GM18511 (cell line): ENCODE results near the gene DCAF11.

Source experiments
- ATAC-seq: cut with Tn5 transposase; IDR thresholded peaks from one replicate; pipeline ENCODE4 v1.9.1; 2021; ENCODE audit warnings: mild to moderate bottlenecking, moderate library complexity; ENCODE audit not compliant: unreplicated experiment

DCAF11 gene

GRCh38 chr14:24136684-24137528 lies 22.3 kb downstream of the DCAF11 start:
- no peak for ATAC-seq

- ATAC-seq: no peak
Observed at GRCh38 chr14:24137529-24138395, 23.2 kb downstream of the DCAF11 start.

DNA sequence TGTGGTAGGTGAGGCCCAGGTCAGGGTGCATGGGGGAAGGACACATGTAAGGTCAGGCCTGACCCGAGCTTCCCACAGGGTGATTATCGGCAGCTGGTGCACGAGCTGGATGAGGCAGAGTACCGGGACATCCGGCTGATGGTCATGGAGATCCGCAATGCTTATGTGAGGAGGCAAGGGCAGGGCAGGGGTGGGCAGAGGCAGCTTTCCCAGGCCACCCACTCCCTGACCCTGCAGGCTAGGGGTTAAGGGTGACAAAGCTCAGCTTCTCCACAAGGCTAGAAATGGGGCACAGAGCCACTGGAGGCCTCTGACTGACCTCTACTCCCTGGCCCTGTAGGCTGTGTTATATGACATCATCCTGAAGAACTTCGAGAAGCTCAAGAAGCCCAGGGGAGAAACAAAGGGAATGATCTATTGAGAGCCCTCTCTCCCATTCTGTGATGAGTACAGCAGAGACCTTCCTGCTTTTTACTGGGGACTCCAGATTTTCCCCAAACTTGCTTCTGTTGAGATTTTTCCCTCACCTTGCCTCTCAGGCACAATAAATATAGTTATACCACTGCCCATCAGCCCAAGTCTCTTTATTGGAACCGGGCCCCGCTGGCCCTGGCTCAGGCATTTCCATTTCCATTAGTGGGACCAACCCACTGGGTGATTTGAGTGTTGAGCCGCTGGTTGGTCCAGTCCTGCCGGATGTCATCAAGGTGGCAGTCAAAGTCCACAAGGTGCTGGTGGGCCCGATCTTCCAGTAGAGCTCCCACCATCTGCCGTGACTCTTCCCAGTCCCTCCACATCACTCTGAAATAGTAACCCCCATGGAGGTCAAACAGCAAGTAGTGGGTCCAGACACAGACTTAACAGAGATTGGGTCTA lies 24.1 kb downstream of the DCAF11 start:
- ATAC-seq: no peak

DNA sequence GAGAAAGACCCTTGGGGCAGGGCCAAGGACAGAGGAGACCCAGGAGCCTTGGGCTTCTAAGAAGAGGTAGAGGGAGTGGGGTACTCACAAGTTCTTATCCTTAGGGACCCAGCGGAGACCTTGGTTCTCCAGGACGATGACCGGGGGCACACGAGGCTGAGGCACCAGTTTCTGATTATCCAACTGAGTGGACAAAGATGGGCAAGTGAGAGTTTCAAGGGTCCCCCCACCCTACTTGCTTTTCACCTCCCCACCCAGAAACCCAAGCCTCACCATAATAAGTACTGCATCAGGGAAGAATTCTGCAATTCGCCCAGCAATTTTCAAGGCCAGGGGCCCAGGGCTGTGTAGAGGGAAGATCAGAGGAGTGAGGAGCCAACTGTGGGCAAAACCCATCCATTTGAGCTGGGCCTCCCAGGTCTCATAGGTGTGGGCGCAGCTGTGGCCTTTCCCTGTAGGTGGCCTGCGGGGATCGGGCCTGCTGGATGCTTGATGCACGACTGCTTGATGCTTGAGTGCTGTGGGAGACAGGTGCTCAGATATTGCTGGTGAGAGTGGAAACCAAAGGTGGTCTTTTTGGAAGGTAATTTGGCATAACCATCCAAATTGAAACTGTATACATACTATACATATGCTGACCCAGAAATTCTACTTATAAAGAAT lies 24.8 kb downstream of the DCAF11 start:
- ATAC-seq: no peak

DNA sequence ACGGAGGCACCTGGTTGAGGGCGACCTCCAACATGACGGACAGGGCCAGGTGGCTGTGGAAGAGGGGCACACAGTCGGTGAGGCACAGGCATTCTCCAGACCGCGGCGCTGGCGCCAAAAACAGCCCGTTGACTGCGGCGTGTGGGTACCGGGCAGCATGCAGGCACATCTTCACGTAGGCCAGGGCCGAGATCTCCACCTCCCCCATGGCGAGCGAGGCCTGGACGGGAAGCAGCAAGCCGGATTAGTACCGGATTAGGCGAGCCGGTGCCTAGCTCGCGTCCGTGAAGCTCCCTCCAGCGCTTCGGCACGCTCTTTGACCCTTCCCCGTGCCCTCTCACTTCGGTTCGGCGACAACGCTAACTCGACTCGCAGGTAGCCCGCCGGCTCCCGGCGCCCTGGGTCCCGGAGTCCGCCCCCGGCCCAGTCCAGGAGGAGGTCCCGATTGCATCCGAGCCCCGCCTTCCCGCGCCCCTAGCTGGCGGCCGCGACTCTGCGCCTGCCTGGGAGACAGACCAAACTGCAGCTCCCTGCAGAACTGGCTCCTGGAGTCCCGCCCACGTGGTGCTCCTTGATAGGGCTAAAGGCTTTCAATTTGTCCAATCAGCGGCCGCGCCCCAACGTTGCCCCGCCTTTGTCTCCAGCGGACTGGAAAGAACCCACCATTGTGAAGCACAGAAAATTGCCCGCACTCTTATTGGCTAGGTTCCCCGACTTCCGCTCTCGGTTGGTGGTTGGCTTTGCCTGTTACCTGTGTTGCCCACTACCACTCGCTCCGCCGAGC lies 26.7 kb downstream of the DCAF11 start, which contains the start of gene EMC9:
Gene EMC9 (minus strand): TSS at position 495 of the 784 bp plus-strand sequence. CDS start 287 bp downstream, at position 208.
- peak; percentile 88 for ATAC-seq

DNA sequence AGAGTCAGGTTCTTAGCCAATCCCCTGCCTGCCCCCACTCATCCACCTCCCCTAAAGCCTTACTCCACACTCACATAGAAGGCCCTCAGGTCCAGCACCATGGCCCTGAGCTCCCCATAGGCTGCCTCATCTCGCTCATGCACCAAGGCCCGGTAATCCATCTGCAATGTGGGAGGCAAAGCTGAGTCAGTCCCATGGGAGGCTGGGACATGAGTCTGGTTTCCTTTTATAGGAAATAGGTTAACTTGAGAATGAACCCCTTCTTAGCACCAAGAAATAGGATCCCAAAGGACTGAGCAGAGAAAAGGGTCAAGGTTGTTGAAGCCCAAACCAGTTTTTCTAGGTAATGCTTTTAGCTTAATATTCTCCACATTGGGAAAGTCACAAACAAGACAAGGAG lies 28.9 kb downstream of the DCAF11 start:
- no peak for ATAC-seq

GRCh38 chr14:24144451-24144850 lies 29.9 kb downstream of the DCAF11 start:
- no peak for ATAC-seq

GRCh38 chr14:24145219-24145618 lies 30.6 kb downstream of the DCAF11 start:
- ATAC-seq: no peak

DNA sequence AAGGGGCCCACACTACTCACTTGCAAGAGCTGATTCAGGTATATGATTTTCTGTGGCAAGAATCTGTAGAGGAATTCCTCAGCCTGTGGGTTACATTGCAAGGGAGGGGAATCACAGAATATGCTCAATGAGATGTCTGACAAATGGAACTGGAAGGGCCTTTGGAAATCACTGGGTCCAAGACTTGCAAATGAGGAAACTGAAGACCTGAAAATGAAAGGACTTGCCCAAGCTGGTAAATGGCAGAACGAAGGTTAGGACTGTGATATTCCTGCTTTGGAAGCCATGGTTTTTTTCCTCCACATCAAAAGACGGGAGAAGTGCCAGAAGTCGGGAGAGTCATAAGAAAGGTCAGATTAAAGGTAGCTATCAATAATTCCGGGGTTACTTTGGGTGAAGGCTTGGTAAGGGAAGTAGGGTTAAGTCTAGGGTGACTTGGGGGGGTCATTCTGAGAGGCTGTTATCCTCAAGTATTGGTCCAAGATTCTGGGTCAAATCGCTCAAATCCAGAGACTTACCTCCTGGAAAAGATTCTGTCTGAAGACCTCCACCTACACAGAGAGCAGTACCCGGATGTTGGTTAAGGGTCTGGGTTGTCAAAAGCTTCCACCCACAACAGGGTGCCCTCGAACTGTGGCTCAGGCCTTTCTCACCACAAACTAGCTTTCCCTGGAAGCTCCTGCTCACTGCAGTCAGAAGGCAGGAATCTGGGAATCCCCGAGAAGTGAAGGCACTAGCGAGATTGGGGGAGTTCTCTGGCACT lies 31.3 kb downstream of the DCAF11 start:
- ATAC-seq: no peak

DNA sequence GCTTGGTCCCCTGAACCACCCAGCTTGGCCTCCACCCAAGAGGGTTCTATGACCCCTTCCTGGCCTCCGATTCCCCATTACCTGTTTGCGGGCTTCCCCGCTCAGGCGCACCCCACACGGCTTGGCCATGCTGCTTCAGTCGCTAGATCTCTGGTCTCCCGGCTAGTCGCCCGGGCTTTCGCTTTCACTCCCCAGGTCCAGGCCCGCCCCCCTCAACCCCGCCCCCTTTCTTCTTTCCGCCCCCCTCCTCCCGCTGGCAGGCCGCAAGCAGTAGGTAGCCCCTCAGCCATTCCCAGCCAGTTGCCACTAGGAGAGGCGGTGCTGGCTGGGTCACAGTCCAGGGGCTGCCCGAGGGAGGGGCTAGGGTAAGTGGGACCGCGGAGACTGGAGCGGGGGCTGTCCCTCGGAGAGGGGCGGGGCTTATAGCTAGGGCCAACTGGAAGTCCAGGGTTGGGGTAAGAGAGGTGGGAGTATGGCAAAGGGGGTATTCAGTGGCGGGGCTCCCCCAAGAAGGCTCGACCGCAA lies 31.9 kb downstream of the DCAF11 start, which contains the start of gene PSME2:
Gene PSME2 (minus strand): TSS at position 158 of the 525 bp plus-strand sequence. CDS start 29 bp downstream, at position 129.
- peak; percentile 70 for ATAC-seq

DNA sequence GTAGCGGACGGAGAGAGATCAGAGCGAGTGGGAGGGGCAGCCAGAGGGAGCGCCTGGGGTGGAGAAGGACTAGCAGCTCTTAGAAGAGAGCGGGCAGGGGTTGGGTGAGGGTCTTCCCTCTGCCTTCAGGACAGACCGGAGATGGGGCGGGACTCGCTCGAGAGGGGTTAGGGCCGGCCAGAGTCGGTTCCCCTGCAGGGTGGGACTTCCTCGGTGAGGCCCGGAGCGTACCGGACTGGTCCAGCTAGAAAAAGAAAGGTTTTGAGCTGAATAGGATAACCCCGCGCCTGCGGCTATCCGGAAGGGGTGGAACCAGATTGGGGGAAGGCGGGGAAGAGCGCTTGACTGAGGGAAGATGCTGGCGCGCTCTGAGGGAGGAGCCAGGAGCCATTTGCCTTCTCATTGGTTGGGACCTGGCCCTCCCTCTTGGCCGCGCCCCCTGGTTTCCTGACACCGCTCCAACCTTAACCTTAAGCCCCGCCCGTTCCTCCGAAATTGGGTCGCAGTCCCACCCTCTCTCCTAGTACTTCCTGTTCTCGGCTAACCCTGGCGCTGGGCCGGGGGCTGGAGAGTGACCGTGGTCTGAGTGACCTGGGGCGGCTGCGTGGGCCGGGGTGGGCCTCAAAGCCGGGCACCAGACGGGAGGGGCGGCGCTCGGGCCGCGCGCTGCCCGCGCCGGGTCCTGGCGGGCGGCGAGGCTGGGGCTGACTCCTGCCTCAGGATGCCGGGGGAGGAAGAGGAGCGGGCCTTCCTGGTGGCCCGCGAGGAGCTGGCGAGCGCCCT lies 32.6 kb downstream of the DCAF11 start, which contains the start of gene RNF31:
Gene RNF31 (plus strand): TSS at position 521 of the 783 bp plus-strand sequence. CDS start 201 bp downstream, at position 722.
- ATAC-seq: peak; percentile 85

DNA sequence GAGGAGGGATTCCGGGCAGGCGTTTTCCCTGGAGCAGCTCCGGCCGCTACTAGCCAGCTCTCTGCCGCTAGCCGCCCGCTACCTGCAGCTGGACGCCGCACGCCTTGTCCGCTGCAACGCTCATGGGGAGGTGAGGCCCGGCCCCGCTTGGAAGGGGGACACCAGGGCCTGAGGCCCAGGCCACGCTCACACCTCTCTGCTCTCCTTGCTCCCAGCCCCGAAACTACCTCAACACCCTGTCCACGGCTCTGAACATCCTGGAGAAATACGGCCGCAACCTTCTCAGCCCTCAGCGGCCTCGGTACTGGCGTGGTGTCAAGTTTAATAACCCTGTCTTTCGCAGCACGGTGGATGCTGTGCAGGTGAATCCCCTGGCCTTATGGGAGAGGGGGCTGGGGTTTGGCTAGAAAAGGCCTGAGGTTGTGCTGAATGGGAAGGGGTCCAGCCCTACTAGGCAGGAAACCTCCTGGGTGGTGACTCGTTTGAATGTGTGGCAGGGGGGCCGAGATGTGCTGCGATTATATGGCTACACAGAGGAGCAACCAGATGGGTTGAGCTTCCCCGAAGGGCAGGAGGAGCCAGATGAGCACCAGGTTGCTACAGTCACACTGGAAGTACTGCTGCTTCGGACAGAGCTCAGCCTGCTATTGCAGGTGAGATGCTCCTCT lies 33.3 kb downstream of the DCAF11 start:
- ATAC-seq: no peak

DNA sequence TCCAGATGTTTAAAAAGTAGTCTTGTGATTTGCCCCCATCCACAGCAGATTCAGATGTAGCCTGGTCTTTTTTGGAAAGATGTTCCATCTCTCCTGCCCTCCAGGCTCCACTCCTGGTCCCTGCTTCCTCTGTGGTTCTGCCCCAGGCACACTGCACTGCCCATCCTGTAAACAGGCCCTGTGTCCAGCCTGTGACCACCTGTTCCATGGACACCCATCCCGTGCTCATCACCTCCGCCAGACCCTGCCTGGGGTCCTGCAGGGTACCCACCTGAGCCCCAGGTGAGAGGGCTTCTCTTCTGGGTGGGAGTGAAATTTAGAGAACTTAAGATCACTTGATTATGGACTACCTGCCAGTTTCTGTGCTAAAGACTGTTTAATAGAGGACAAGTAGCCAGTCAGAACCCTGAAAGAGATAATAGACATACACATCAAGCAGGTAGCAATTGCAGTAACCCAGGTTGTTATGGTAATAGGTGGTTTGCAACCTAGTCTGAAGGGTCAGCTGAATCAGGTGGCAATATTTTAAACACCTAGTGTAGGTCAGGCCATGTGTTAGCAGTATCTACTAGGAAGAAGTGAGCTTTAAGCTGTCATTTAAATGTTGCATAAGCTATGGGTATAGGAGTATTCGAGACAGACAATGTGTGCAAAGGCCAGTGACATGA lies 34.9 kb downstream of the DCAF11 start:
- ATAC-seq: no peak

GRCh38 chr14:24150061-24150460 lies 35.5 kb downstream of the DCAF11 start:
- ATAC-seq: no peak

GRCh38 chr14:24150567-24150966 lies 36.0 kb downstream of the DCAF11 start:
- no peak for ATAC-seq

- ATAC-seq: no peak
Observed at GRCh38 chr14:24150993-24151392, 36.4 kb downstream of the DCAF11 start.
